Measurements from ENCODE around the gene NEUROG1. TPM values are rescaled to one million over a fixed set of nuclear protein-coding genes. Genes with fewer than 3 reads are reported as not detected.

Gene NEUROG1
- total RNA-seq, 2 experiments from 2014 or later: not detected

DNA sequence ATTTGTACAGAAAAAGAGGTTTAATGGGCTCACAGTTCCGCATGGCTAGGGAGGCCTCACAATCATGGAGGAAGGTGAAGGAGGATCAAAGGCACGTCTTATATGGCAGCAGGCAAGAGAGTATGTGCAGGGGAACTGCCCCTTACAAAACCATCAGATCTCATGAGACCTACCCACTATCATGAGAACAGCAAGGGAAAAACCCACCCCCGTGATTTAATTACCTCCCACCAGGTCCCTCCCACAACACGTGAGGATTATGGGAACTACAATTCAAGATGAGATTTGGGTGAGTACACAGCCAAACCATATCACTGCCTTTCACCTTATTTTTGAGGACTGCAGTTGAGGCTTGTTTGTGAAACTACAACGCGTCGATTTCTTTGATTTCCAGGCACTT, 20.9 kb upstream of the NEUROG1 start:
- Mint-ChIP-seq H3K27me3 (peaks cover 79% of the 10 kb centered on the region), H3K4me3 (no peak overlapping the region), H3K4me1 (ENCODE audit: low read depth) (peaks cover 6% of the 10 kb centered on the region), H3K9me3 (no peaks in the 10 kb centered on the region), H3K36me3 (ENCODE audit: low read depth) (no peaks in the 10 kb centered on the region), H3K27ac (no peak overlapping the region)
- intact Hi-C loops (cut with DNase I, micrococcal nuclease): no loop called here
- Histone ChIP-seq H3K27me3 (ENCODE audit: control insufficient read depth in 1 of 2, insufficient read depth in 2 of 2, low read length in 2 of 2) (peaks cover 12 to 37% of the 10 kb centered on the region in 2 experiments), H3K9me3 (ENCODE audit: control insufficient read depth in 1 of 2, insufficient read depth in 1 of 2, low read length in 2 of 2) (no peaks in the 10 kb centered on the region), H3K36me3 (ENCODE audit: insufficient read depth, low read length) (no peaks in the 10 kb centered on the region), H3K4me1 (ENCODE audit: insufficient read depth, low read length) (peaks cover 5% of the 10 kb centered on the region), H3K27ac (ENCODE audit: low read depth in 1 of 2, low read length in 2 of 2) (no peak overlapping the region), H3K4me3 (ENCODE audit: low read length) (no peak overlapping the region)
- DNase-seq (no peak), ATAC-seq (ENCODE audit: poor library complexity) (no peak)
- CTCF ChIA-PET: interaction anchor here (2.8 kb wide), 1 partner anchor 10 kb away, joined by 9 read pairs; no protein-coding TSS in a partner anchor
- POLR2A ChIA-PET: no interaction called here
- TF ChIP-seq, protein P1, sequence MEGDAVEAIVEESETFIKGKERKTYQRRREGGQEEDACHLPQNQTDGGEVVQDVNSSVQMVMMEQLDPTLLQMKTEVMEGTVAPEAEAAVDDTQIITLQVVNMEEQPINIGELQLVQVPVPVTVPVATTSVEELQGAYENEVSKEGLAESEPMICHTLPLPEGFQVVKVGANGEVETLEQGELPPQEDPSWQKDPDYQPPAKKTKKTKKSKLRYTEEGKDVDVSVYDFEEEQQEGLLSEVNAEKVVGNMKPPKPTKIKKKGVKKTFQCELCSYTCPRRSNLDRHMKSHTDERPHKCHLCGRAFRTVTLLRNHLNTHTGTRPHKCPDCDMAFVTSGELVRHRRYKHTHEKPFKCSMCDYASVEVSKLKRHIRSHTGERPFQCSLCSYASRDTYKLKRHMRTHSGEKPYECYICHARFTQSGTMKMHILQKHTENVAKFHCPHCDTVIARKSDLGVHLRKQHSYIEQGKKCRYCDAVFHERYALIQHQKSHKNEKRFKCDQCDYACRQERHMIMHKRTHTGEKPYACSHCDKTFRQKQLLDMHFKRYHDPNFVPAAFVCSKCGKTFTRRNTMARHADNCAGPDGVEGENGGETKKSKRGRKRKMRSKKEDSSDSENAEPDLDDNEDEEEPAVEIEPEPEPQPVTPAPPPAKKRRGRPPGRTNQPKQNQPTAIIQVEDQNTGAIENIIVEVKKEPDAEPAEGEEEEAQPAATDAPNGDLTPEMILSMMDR (IDR thresholded peaks at IDR 0.05): no peak

DNA sequence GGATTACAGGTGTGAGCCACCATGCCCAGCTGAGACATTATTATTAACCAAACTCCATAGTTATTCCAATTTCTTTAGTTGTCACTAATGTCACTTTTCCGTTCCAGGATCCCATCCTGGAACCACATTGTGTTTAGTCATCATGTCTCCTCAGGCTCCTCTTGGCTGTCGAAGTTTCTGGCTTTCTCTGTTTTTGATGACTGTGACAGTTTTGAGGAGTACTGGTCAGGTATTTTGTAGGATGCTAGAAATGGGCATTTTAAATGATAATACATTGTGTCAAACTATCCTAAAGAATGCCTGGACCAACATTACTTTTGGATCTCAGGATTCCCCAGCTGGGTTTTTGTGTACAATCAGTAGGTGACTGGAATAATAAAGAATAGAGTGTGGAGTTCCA, 19.8 kb upstream of the NEUROG1 start:
- H3K9me3 Mint-ChIP-seq: no peaks in the 10 kb centered on the region
- ChIA-PET POLR2A (no interaction called here), CTCF (interaction anchor here (2.8 kb wide), 1 partner anchor 11 kb away, joined by 9 read pairs; no protein-coding TSS in a partner anchor)
- H3K4me3 Mint-ChIP-seq: no peak overlapping the region
- H3K27ac ChIP-seq (ENCODE audit: low read depth in 1 of 2, low read length in 2 of 2): no peak overlapping the region
- DNase-seq: no peak
- intact Hi-C loops (cut with DNase I, micrococcal nuclease): no loop called here
- no peaks in the 10 kb centered on the region for H3K36me3 Mint-ChIP-seq (ENCODE audit: low read depth)
- ATAC-seq (ENCODE audit: poor library complexity): no peak
- TF ChIP-seq, protein P1 (IDR thresholded peaks at IDR 0.05): no peak
- peaks cover 80% of the 10 kb centered on the region for H3K27me3 Mint-ChIP-seq
- H3K4me3 ChIP-seq (ENCODE audit: low read length): no peak overlapping the region
- H3K27me3 ChIP-seq (ENCODE audit: control insufficient read depth in 1 of 2, insufficient read depth in 2 of 2, low read length in 2 of 2): peaks cover 16 to 37% of the 10 kb centered on the region in 2 experiments
- H3K27ac Mint-ChIP-seq: no peak overlapping the region
- peaks cover under 1% of the 10 kb centered on the region for H3K4me1 Mint-ChIP-seq (ENCODE audit: low read depth)
- no peaks in the 10 kb centered on the region for H3K4me1 ChIP-seq (ENCODE audit: insufficient read depth, low read length)
- no peaks in the 10 kb centered on the region for H3K36me3 ChIP-seq (ENCODE audit: insufficient read depth, low read length)
- no peaks in the 10 kb centered on the region for H3K9me3 ChIP-seq (ENCODE audit: control insufficient read depth in 1 of 2, insufficient read depth in 1 of 2, low read length in 2 of 2)

DNA sequence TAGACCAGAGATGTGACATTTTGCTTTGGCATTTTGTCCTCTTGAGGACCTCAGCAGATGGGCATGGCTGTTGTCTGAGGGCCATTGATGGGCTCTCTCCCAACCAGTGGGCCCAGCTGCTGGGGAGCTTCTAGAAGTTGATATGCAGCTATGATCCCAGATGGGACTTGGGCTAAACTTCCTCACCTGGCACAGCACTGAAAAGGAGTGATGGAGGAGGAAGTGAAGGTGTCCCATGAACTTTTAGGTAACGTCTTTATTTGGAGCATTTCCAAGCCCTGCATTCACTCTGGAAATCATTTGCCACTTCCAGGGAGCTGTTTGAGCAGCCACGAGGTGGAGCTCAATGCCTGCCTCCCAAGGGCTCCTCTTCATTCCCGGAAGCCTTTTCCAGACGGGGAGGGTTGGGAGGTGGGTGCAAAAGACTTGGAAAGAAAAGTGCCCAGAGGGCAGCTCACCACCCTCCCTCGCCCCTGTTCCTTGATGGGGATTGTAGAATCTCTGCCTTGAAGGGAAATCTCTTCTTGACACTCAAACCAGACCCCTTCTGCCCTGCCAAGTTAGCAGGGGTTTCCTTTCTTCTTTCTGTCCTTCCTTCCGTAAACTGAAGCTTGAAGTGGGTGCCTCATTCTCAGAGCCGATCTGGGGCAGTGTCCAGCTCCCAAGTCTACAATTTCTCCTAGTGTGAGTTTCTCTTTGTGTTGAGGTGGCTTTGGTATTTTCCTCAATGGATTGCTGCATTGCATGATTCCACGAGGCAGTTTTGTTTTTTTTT, 18.1 kb upstream of the NEUROG1 start:
- intact Hi-C loops (cut with DNase I, micrococcal nuclease): loop anchor here (2.0 to 5.0 kb wide), 2 partner anchors 87 to 91 kb away; no protein-coding TSS in a partner anchor
- Histone ChIP-seq H3K27ac (ENCODE audit: low read depth in 1 of 2, low read length in 2 of 2) (no peak overlapping the region), H3K4me3 (ENCODE audit: low read length) (no peak overlapping the region), H3K9me3 (ENCODE audit: control insufficient read depth in 1 of 2, insufficient read depth in 1 of 2, low read length in 2 of 2) (no peaks in the 10 kb centered on the region), H3K36me3 (ENCODE audit: insufficient read depth, low read length) (no peaks in the 10 kb centered on the region), H3K27me3 (ENCODE audit: control insufficient read depth in 1 of 2, insufficient read depth in 2 of 2, low read length in 2 of 2) (peaks cover 16 to 33% of the 10 kb centered on the region in 2 experiments), H3K4me1 (ENCODE audit: insufficient read depth, low read length) (no peaks in the 10 kb centered on the region)
- TF ChIP-seq, protein P1 (IDR thresholded peaks at IDR 0.05): no peak
- DNase-seq (no peak), ATAC-seq (ENCODE audit: poor library complexity) (no peak)
- H3K36me3 Mint-ChIP-seq (ENCODE audit: low read depth): no peaks in the 10 kb centered on the region
- H3K27me3 Mint-ChIP-seq: peaks cover 82% of the 10 kb centered on the region
- no peaks in the 10 kb centered on the region for H3K9me3 Mint-ChIP-seq
- H3K4me1 Mint-ChIP-seq (ENCODE audit: low read depth): no peaks in the 10 kb centered on the region
- ChIA-PET CTCF (interaction anchor here (0.7 to 2.8 kb wide), 3 partner anchors 12 to 131 kb away, joined by 3 to 9 read pairs (median 4); no protein-coding TSS in a partner anchor), POLR2A (interaction anchor here (1.1 kb wide), 1 partner anchor 96 kb away, joined by 3 read pairs; no protein-coding TSS in a partner anchor)
- H3K27ac Mint-ChIP-seq: no peak overlapping the region
- no peak overlapping the region for H3K4me3 Mint-ChIP-seq
